GM21528 (cell line): Measurements from ENCODE around the gene PLVAP.

Experiments used
- ATAC-seq: cut with Tn5 transposase; IDR thresholded peaks from one replicate; pipeline ENCODE4 v1.9.1; 2021; ENCODE audit warnings: mild to moderate bottlenecking, moderate library complexity; ENCODE audit not compliant: unreplicated experiment, low FRiP score

Gene PLVAP

DNA sequence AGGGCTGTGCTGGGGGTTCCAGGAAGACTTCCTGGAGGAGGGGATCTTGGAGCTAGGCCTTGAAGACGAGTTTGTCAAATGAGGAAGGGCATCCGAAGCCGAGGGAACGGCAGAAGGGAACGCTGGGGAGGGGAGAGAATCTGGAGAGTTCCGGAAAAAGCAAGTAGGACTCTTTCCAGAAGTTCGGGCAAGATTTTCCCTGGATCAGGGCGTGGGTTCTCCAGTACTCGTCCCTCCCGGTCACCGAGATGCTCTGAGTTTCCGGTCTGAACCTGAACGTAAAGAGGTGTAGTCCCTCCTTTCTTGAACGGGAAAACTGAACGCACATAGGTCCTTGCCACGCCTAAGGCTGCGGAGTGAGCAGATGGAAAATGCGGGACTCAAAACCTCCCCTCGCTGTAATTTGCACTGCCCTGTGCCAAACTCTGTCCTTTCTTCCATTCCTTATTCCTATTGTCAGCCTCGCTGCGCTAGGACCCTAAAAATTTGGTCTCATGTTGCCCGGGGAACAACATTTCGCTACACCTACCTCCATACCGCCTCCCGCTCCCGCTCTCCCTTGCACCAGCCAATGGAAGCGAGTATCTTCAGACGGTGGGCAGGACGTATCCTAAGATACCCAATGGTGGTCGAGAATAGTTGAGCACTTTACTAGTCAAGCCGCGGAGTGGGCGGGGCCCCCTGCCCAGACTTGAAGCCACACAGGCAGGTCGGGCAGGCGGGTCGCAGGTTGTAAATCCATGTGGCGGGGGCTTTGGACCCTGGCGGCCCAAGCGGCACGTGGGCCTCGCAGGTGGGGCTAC, 40.1 kb downstream of the PLVAP start, which contains the start of gene GTPBP3:
TSS of gene GTPBP3 (plus strand) at position 682 of the 803 bp plus-strand sequence. CDS start at position 741, 59 bp downstream.
- peak; percentile 66 for ATAC-seq

- no peak for ATAC-seq
Measured at GRCh38 chr19:17335575-17335974, 41.6 kb downstream of the PLVAP start.

- no peak for ATAC-seq
Measured at GRCh38 chr19:17334414-17335409, 42.4 kb downstream of the PLVAP start, which contains the start of gene ANO8. ANO8 (minus strand) TSS chr19:17334855; CDS start chr19:17334670, 185 bp downstream.

DNA sequence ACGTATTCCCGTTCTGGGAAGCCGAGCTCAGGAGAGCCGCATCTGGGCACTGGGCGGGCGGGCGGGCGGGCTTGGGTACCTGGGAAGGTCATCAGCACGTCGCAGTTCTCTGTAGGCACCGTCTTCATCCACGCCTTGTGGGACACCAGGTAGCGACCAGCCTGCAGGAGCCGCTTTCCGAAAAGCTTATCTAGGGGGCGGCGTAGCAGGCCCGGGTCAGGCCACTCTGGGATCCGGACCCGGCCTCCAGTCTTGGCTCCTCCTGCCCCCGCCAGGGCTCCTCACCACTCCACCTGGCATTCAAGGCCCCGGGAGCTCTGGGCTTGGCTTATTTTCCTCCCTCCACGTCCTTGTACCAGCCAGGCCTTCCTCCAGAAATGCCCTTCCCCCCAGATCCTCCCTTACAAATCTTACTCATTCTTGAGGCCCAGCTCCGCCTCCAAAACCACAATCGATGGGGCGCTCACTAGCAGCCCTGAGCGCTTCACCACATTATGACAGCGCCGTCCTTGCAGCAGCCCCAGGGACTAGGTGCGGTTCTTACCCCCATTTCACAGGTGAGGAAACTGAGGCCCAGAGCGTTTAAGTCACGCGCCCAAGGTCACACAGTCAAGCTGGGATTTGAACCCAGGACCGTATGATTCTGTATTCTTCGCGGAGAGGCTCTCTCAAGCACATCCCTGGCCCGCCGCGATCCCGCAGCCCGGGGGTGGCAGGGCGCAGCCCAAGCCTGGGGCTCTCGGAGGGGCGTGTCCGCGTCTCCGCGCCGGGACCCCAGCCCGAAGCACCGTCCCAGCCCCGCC, 43.3 kb downstream of the PLVAP start:
- ATAC-seq, result no peak

GRCh38 chr19:17332677-17333581, 44.2 kb downstream of the PLVAP start:
- ATAC-seq, result no peak

DNA sequence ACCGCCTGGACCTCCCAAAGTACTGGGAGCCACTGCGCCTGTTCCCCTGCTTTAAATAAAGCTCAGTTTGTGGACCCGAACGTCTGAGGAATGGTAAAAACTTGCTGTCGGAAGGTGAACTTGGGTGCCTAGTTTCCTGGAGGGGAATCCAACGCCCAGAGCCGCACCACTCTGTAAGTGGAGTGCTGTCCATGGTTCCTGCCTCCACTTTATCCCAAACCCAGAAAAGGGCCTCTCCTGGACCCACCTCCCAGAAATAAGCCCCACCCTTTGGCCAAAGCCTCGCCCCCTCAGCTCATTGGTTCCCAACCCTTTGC, 44.8 kb downstream of the PLVAP start:
- ATAC-seq, result no peak

- ATAC-seq, result no peak
Measured at GRCh38 chr19:17331045-17331558, 46.0 kb downstream of the PLVAP start.

DNA sequence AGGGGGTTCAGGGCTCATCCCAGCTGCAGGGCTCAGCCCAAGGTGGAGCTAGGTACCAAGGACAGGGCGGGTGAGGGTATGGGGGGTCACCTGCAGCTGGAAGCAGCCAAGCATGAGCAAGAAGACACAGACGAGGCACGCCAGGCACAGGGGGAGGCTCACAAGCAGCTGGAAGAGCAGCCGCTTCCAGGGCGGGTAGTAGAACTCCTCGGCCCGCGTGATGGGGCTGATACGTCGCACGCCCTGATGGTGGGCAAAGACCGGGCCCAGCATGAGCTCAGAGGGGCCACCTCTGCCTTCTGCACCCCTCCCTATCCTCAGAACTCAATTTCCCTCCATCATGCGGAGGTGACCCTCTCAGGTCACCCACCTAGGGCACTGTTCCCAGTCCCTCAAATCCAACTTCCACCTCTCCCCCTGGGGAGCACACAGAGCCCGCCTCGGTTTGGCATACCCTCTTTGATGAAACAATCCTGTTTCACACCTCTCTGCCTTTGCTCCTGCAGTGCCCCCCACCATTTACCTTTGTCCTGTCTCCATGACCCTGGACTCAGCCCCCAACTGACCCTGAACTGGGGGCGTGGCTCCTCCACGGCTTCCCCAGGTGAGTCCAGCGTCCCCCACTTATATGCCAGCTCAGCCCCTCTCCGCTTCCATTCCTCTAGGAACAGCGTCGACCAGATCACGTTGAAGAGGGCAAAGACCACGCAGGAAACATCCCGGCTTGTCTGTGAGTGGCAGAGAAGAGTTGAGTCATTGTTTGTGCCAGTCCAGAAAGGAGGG, 46.7 kb downstream of the PLVAP start:
- ATAC-seq, result no peak

DNA sequence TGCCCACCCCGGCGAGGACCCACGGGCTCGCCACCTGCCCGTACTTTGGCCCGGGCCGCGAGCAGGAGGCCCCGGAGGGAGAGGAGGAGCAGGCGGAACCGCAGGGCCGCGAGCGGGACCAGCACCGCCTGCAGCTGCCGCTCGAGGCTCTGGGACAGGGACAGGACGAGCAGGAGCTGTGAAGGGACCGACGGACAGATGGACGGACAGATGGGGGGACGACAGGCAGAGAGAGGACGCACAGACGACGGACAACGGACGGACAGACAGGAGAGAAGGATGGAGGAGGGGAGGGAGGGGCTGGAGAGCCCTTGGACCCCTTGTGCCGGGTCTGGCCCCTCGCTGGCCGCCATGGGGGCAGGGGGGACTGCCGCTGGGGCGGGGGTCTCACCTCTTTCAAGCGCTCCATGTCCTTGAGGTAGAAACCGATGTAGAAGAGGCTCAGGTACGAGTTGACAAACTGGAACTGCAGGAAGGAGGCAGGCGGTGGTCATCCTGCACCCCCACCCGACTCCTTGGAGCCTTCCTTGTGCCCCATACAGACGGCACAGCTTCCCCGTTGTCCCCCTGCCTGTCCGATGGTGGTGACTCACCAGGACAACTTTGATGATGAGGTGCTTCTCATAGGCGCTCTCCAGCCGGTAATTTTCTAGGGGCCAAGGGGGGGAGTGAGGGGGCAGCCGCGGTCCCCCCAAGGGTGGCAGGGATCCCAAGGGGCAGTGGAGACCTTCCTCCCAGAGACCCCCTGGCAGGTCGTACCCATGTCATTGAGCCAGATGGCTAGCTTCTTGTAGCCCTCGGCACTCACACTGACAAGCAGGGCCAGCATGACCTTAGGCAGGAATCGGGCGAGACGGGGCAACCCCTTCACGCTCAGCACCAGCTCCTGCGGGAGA, 47.5 kb downstream of the PLVAP start:
- no peak for ATAC-seq

DNA sequence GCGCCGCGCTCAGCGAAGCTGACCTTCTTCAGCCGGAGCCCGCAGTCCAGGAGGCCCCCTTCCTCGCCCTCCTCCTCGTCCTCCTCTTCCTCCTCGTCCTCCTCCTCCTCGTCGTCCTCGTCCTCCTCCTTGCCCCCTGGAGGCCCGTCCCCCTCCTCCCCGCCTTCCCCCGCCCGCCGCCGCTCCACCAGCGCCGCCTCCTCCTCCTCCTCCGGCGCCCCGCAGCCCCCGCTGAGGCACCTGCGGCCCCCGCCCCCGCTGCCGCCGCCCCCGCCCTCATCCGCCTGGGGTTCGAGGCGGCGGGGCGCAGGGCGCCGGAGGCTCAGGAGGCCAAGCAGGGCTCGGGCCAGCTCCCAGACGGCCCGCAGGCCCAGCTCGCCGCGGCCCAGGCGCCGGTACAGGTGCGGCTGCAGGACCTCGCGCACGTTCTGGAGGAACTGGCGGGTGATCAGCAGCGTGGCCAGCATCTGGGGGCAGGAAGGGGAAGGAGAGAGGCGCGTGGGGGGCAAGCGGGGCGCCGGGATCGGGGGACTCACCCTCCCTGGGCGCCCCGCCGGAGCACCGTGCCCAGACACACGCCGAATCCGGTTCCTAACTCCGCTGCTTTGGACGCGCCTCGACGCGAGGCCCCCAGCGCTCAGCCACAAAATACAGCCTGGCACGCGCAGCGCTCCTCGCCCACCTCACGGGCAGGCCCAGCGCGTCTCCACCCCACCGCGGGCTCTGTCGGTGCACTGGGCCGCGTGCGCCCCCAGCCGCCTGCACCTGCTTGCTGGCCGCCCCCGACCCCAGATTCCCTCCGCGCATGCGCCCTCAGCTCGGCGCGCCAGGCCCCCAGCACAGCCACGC, 48.4 kb downstream of the PLVAP start:
- ATAC-seq, result no peak

- no peak for ATAC-seq
Measured at GRCh38 chr19:17327654-17328516, 49.3 kb downstream of the PLVAP start.

DNA sequence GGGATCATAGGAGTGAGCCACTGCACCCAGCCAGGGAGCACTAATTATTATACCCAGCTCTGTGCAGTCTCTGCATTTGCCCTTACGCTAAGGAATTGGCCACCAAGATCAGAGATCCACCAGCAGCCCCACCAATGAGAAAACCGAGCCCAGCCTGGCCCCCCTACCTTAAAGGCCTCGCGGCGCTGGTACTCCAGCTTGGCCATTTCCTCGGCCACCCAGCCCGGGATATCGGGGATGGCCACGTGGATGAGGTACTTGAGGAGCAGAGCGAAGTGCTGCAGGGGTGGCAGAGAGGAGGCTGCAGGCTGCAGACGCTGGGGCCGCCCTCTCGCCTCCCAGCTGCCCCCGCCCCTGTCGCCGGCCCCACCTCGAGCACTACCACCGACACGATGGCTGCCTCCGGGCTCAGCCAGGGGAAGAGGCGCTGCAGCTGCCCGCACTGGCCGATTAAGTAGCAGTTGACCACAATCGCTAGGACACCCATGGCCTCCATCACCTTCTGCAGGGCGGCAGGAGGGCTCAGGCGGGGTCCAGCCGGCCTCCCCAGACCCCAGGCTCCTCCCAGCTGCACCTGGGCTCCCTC, 50.0 kb downstream of the PLVAP start:
- ATAC-seq, result no peak

- ATAC-seq, result no peak
Measured at GRCh38 chr19:17326595-17326966, 50.6 kb downstream of the PLVAP start.

DNA sequence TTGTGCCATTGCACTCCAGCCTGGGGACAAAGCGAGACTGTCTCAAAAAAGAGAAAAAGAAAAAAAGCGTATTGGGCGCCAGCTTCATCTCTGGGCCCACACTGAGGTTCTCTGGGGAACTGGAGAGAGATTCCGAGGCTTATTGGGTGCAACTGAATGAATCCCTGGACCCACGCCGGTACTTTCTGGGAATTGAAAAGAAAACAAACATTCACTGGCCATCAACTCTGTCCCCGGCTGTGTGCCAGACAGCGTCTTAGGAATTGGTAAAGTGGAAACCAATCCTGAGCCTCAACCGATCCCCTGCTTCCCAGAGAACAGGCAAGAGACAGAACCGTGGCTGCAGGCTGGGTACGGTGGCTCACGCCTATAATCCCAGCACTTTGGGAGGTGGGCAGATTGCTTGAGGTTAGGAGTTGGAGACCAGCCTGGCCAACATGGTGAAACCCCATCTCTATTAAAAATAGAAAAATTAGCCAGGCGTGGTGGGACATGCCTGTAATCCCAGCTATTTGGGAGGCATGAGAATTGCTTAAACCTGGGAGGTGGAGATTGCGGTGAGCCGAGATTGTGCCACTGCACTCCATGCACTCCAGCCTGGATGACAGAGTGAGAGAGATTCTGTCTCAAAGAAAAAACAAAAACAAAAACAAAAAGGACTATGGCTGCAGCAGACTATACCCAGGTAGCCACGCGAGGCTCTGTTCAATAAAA, 51.1 kb downstream of the PLVAP start:
- no peak for ATAC-seq

- no peak for ATAC-seq
Measured at GRCh38 chr19:17325133-17325532, 52.0 kb downstream of the PLVAP start.
